A549 (cell line): ENCODE measurements around the gene PCBP3.

Source experiments
- CBX2 ChIP-seq: fragments of 200-600 bp; sonication (generic); IDR thresholded peaks from 2 replicates; pipeline ENCODE4 v1.6.1; 2016; ENCODE audit warnings: low read depth, mild to moderate bottlenecking, borderline replicate concordance
- CTCF ChIP-seq: fragments of >200 bp; sonication (Bioruptor Twin); formaldehyde crosslinking; IDR thresholded peaks from 3 replicates; pipeline ENCODE4 v1.5.1; 2016
- HOXA7 ChIP-seq: fragments of 250-450 bp; sonication (Bioruptor Pico); IDR thresholded peaks from 2 replicates; pipeline ENCODE4 v1.5.0; 2020; ENCODE audit warnings: mild to moderate bottlenecking, moderate library complexity
- MAX ChIP-seq: IDR thresholded peaks from 2 replicates; pipeline ENCODE4 v1.6.1; 2012
- POLR2A ChIP-seq: IDR thresholded peaks from 2 replicates; pipeline ENCODE4 v1.6.1; 2012; ENCODE audit warnings: mild to moderate bottlenecking, low read length
- REST ChIP-seq: fragments of 200-600 bp; sonication (generic); IDR thresholded peaks from 2 replicates; pipeline ENCODE4 v1.6.1; 2016; ENCODE audit warnings: antibody characterized with exemption, mild to moderate bottlenecking, moderate library complexity
- SMC3 ChIP-seq: fragments of >200 bp; sonication (Bioruptor Twin); formaldehyde crosslinking; IDR thresholded peaks from 3 replicates; pipeline ENCODE4 v1.6.1; 2018; ENCODE audit warnings: inconsistent platforms
- SREBF2 ChIP-seq: fragments of 450-650 bp; IDR thresholded peaks from 2 replicates; pipeline ENCODE4 v1.6.1; 2014; ENCODE audit warnings: mild to moderate bottlenecking, moderate library complexity
- ZSCAN20 ChIP-seq: fragments of 250-450 bp; sonication (Bioruptor Pico); IDR thresholded peaks from 2 replicates; pipeline ENCODE4 v1.8.0; 2022; ENCODE audit warnings: mild to moderate bottlenecking, moderate library complexity

- TF ChIP-seq CTCF (no peak), SMC3 (no peak), REST (no peak), POLR2A (no peak), SREBF2 (no peak), HOXA7 (no peak), MAX (no peak), ZSCAN20 (CRISPR knock-in tag) (no peak), CBX2 (no peak)
Observed at GRCh38 chr21:45630876-45631275, 12.6 kb upstream of the PCBP3 start.
